Stimulated activated CD8-positive, alpha-beta memory T cell treated with anti-CD3 and anti-CD28 coated beads, Interleukin-7, amount 100 ng/mL, for 1 hour (primary cell): Measurements from ENCODE around the gene TET2.

Experiments used
- DNase-seq, 2 donors: peaks; one replicate each; pipeline ENCODE4 v3.0.0-alpha.2; 2020; ENCODE audit warnings: low read depth in 2 of 2

TET2 gene

GRCh38 chr4:105140684-105141490 lies 5.8 kb upstream of the TET2 start:
- peak in 1 of 2 donors; percentile 7 for DNase-seq

- DNase-seq = peak in 1 of 2 donors; percentile 5
Observed at GRCh38 chr4:105145156-105145902, 1.3 kb upstream of the TET2 start.

- DNase-seq = no peak
Observed at GRCh38 chr4:105145903-105146275, 787 bp upstream of the TET2 start.

- DNase-seq = no peak
Observed at GRCh38 chr4:105147016-105147552, 408 bp downstream of the TET2 start.

- no peak for DNase-seq
Observed at GRCh38 chr4:105147553-105148161, 981 bp downstream of the TET2 start.

GRCh38 chr4:105148356-105148755 lies 1.7 kb downstream of the TET2 start:
- DNase-seq = no peak

- DNase-seq = no peak
Observed at GRCh38 chr4:105148776-105149175, 2.1 kb downstream of the TET2 start.

GRCh38 chr4:105149771-105150170 lies 3.1 kb downstream of the TET2 start:
- DNase-seq = no peak

GRCh38 chr4:105150503-105150902 lies 3.8 kb downstream of the TET2 start:
- DNase-seq = no peak

GRCh38 chr4:105153749-105154148 lies 7.1 kb downstream of the TET2 start:
- DNase-seq = no peak

- DNase-seq = no peak
Observed at GRCh38 chr4:105154576-105154975, 7.9 kb downstream of the TET2 start.

GRCh38 chr4:105155426-105155825 lies 8.8 kb downstream of the TET2 start:
- no peak for DNase-seq

- no peak for DNase-seq
Observed at GRCh38 chr4:105158837-105159236, 12.2 kb downstream of the TET2 start.

- DNase-seq = no peak
Observed at GRCh38 chr4:105162123-105162796, 15.6 kb downstream of the TET2 start.

GRCh38 chr4:105164548-105164947 lies 17.9 kb downstream of the TET2 start:
- no peak for DNase-seq

GRCh38 chr4:105166066-105166465 lies 19.4 kb downstream of the TET2 start:
- no peak for DNase-seq

- DNase-seq = no peak
Observed at GRCh38 chr4:105170711-105171110, 24.0 kb downstream of the TET2 start.

- no peak for DNase-seq
Observed at GRCh38 chr4:105171912-105172311, 25.2 kb downstream of the TET2 start.

GRCh38 chr4:105174098-105174497 lies 27.4 kb downstream of the TET2 start:
- DNase-seq = no peak

GRCh38 chr4:105179539-105180401 lies 33.1 kb downstream of the TET2 start:
- no peak for DNase-seq

- DNase-seq = no peak
Observed at GRCh38 chr4:105181259-105181658, 34.6 kb downstream of the TET2 start.
